K562 (cell line): ENCODE measurements around the gene ANKRD12. TPM values are rescaled to one million over a fixed set of nuclear protein-coding genes. Genes with fewer than 3 reads are reported as not detected.

ENCODE experiments used
- ATF6 ChIP-seq: sonication (generic); formaldehyde crosslinking; IDR thresholded peaks from 2 replicates; pipeline ENCODE4 v1.4.0; 2020; ENCODE audit warnings: mild to moderate bottlenecking, missing genetic modification reagents
- CBX3 ChIP-seq, 2 experiments: IDR thresholded peaks; 1 replicate in 1 of 2; 2 replicates in 1 of 2; pipeline ENCODE4 v1.6.1; 2012; ENCODE audit warnings: inconsistent platforms in 2 of 2, low read length in 2 of 2, borderline replicate concordance in 1 of 2, control low read depth in 1 of 2
- CCNT2 ChIP-seq: IDR thresholded peaks from 2 replicates; pipeline ENCODE4 v1.6.1; 2011; ENCODE audit warnings: borderline replicate concordance, low read depth, mild to moderate bottlenecking, moderate library complexity, mixed read lengths, low read length; ENCODE audit not compliant: insufficient read length; ENCODE audit errors: extremely low read depth
- ETS1 ChIP-seq: conservative IDR thresholded peaks from 2 replicates; pipeline ENCODE4 v1.6.1; 2011; ENCODE audit warnings: low read depth, mild to moderate bottlenecking, low read length; ENCODE audit not compliant: control insufficient read depth
- HNRNPH1 ChIP-seq: fragments of 200-400 bp; formaldehyde crosslinking; optimal IDR thresholded peaks from 2 replicates; pipeline ENCODE3; 2017; ENCODE audit warnings: low read depth, mild to moderate bottlenecking, low read length, moderate library complexity
- KDM4B ChIP-seq, 2 experiments: fragments of 450-650 bp in 1 of 2; sonication (generic) in 1 of 2; IDR thresholded peaks; 2 replicates each; pipeline ENCODE4 v1.6.1; 2016 to 2017; ENCODE audit warnings: borderline replicate concordance in 2 of 2, antibody characterized with exemption in 1 of 2, low read depth in 1 of 2, mild to moderate bottlenecking in 1 of 2
- MAFG ChIP-seq: fragments of 450-650 bp; conservative IDR thresholded peaks from 2 replicates; pipeline ENCODE4 v1.6.1; 2016; ENCODE audit warnings: missing genetic modification characterization, missing compliant biosample characterization
- MBD1 ChIP-seq: fragments of 250-450 bp; sonication (Bioruptor Pico); IDR thresholded peaks from 2 replicates; pipeline ENCODE4 v1.8.0; 2022; ENCODE audit warnings: inconsistent platforms
- MECOM ChIP-seq: fragments of 250-450 bp; sonication (Bioruptor Pico); IDR thresholded peaks from 2 replicates; pipeline ENCODE4 v1.8.0; 2022; ENCODE audit warnings: inconsistent platforms
- NFRKB ChIP-seq: fragments of 450-650 bp; IDR thresholded peaks from 2 replicates; pipeline ENCODE4 v1.6.1; 2016; ENCODE audit warnings: low read depth
- PHF20 ChIP-seq: fragments of 450-650 bp; IDR thresholded peaks from 2 replicates; pipeline ENCODE4 v1.6.1; 2018; ENCODE audit not compliant: partially characterized antibody
- POLR2AphosphoS2 ChIP-seq: IDR thresholded peaks from 2 replicates; pipeline ENCODE4 v1.6.1; 2012; ENCODE audit warnings: low read length, improper control_type of control experiment
- RB1 ChIP-seq: fragments of 450-650 bp; IDR thresholded peaks from 2 replicates; pipeline ENCODE4 v1.6.1; 2017; ENCODE audit warnings: low read depth, mild to moderate bottlenecking
- RBBP5 ChIP-seq: fragments of 200-600 bp; sonication (generic); IDR thresholded peaks from 2 replicates; pipeline ENCODE4 v1.6.1; 2012; ENCODE audit warnings: borderline replicate concordance, mild to moderate bottlenecking, low read length, control low read depth, inconsistent platforms; ENCODE audit not compliant: insufficient read depth, poor library complexity, severe bottlenecking
- RBM39 ChIP-seq: fragments of 200-400 bp; formaldehyde crosslinking; optimal IDR thresholded peaks from 2 replicates; pipeline ENCODE3; 2018; ENCODE audit warnings: low read depth, low read length
- SAP30 ChIP-seq: fragments of 200-600 bp; sonication (generic); IDR thresholded peaks from 2 replicates; pipeline ENCODE4 v1.6.1; 2012; ENCODE audit warnings: borderline replicate concordance, low read depth, mild to moderate bottlenecking, moderate library complexity, low read length, control low read depth, inconsistent platforms; ENCODE audit not compliant: insufficient read depth, poor library complexity, severe bottlenecking
- SMARCA4 ChIP-seq: fragments of 450-650 bp; IDR thresholded peaks from 2 replicates; pipeline ENCODE4 v1.6.1; 2016
- TAF1 ChIP-seq: IDR thresholded peaks from 2 replicates; pipeline ENCODE4 v1.6.1; 2011; ENCODE audit warnings: mild to moderate bottlenecking, low read length, moderate library complexity; ENCODE audit not compliant: insufficient read depth, control insufficient read depth, severe bottlenecking; ENCODE audit errors: extremely low read depth
- TEAD4 ChIP-seq, 2 experiments: sonication (generic) in 1 of 2; formaldehyde crosslinking in 1 of 2; IDR thresholded peaks; 2 replicates each; pipeline versions ENCODE4 v1.6.1 to v1.8.0; 2012 to 2022; ENCODE audit warnings: borderline replicate concordance in 1 of 2, inconsistent platforms in 1 of 2, low read length in 1 of 2, mild to moderate bottlenecking in 1 of 2, missing genetic modification reagents in 1 of 2
- XRCC3 ChIP-seq: fragments of 450-650 bp; IDR thresholded peaks from 2 replicates; pipeline ENCODE4 v1.6.1; 2017; ENCODE audit warnings: mild to moderate bottlenecking, moderate library complexity
- YBX1 ChIP-seq: fragments of 450-650 bp; IDR thresholded peaks from 2 replicates; pipeline ENCODE4 v1.7.1; 2016; ENCODE audit warnings: mild to moderate bottlenecking
- ZNF57 ChIP-seq: fragments of 450-650 bp; formaldehyde crosslinking; IDR thresholded peaks from 2 replicates; pipeline ENCODE4 v1.4.0; 2020; ENCODE audit warnings: mild to moderate bottlenecking, moderate library complexity
- polyA plus RNA-seq, 8 experiments: library from polyadenylated mRNA; depleted of rRNA in 4 of 8; stranded (reverse) in 5 of 8; unstranded in 3 of 8; fragments of >200 nt; fragmentation: Nextera tagmentation in 2 of 8; fragmentation: Illumina TruSeq in 1 of 8; extraction: Ambion mirVana in 2 of 8; extraction: Trizol in 1 of 8; gene quantifications; 2 replicates each; pipeline versions ENCODE4 v1.2.1 to v1.2.3, GENCODE V29; 2011 to 2014; ENCODE audit warnings: inconsistent platforms in 1 of 8, missing spikeins in 1 of 8
- total RNA-seq, 7 experiments: library from RNA; depleted of rRNA in 6 of 7; stranded (reverse); fragments of >200 nt in 6 of 7; fragmentation: Illumina TruSeq in 2 of 7; extraction: Trizol in 2 of 7; gene quantifications; 2 replicates each; pipeline versions ENCODE4 v1.2.1 to v1.2.3, GENCODE V29; 2011 to 2021; ENCODE audit warnings: low replicate concordance in 1 of 7

Gene ANKRD12
- total and polyA plus RNA-seq, 9 of the 15 experiments (the other 6 are each of a cell fraction or from before 2014, with no cell fraction given): 6.6 to 28.2 (median 16.0) TPM

- TF ChIP-seq RBM39 (no peak), TAF1 (no peak), HNRNPH1 (no peak), SAP30 (no peak), RBBP5 (no peak), KDM4B (IDR thresholded peaks at IDR 0.05; ENCODE audit: borderline replicate concordance in 2 of 2, low read depth in 1 of 2) (no peak), CBX3 (IDR thresholded peaks at IDR 0.05; ENCODE audit: borderline replicate concordance in 1 of 2, low read length in 2 of 2) (no peak), PHF20 (no peak), RB1 (no peak), MECOM (CRISPR knock-in tag) (no peak), MBD1 (no peak), CCNT2 (no peak), ATF6 (no peak), NFRKB (no peak), ZNF57 (CRISPR knock-in tag) (no peak), XRCC3 (no peak), MAFG (no peak), SMARCA4 (peak; percentile 29; the same call in 1 of the 2 replicates), ETS1 (no peak), POLR2AphosphoS2 (no peak), TEAD4 (IDR thresholded peaks at IDR 0.05; ENCODE audit: low read length) (no peak), TEAD4 (CRISPR knock-in tag; IDR thresholded peaks at IDR 0.05; ENCODE audit: borderline replicate concordance) (no peak), YBX1 (no peak)
Observed at GRCh38 chr18:9094307-9095226, 42.0 kb upstream of the ANKRD12 start (continued).
